ENCODE measurements around the gene CAPZA1.
"Not testable (repeated sequence)": the region's sequence is repeated elsewhere in the genome, so short reads cannot be mapped to it uniquely, and the experiment has no call there.

Gene CAPZA1

GRCh38 chr1:112614460-112615065, 5.1 kb upstream of the CAPZA1 start:
- TF ChIP-seq CTCF (IDR thresholded peaks at IDR 0.05; ENCODE audit: control insufficient read depth, insufficient read depth, low read depth, low read length, missing control alignments), result peak; percentile 69
- no peak overlapping the region for H3K4me3 ChIP-seq (ENCODE audit: control insufficient read depth, low read depth, low read length)
- no peak for DNase-seq (ENCODE audit: low read depth)

DNA sequence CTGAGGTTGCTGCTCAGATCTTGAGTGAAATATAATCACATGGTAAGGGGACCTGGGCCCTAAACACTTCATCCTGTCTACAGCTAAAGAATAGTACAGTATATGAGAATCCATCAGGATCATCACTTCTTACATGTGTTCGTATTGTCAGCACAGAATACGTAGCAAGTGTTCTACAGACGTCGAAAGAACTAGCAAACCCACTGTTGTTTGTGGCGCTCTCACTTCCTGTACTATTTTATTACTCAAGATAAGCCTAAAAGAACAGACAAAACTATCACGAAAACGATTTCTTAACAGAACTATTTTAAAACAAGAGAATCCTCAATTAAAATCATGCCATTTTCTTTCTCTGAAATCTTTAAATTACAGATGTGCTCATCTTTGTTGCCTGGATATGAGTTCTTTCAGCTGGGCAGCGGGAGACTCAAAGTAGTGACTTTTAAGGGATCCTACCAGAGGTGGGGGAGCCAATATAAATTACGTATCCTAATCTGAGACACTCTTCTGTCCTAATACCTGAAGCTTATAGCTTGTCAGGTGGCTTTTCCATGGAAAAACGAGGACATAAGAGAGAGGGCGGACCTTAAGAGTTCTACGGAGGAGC, 1.4 kb upstream of the CAPZA1 start:
- TF ChIP-seq CTCF (IDR thresholded peaks at IDR 0.05; ENCODE audit: control insufficient read depth, insufficient read depth, low read depth, low read length, missing control alignments), result no peak
- H3K4me3 ChIP-seq (ENCODE audit: control insufficient read depth, low read depth, low read length), result peak overlapping the region; percentile 93
- no peak for DNase-seq (ENCODE audit: low read depth)

GRCh38 chr1:112618721-112619517, 713 bp upstream of the CAPZA1 start, which contains the start of gene ST7L:
ST7L (minus strand) TSS chr1:112619141; CDS start chr1:112619113, 28 bp downstream.
- DNase-seq (ENCODE audit: low read depth), result no peak
- TF ChIP-seq CTCF (IDR thresholded peaks at IDR 0.05; ENCODE audit: control insufficient read depth, insufficient read depth, low read depth, low read length, missing control alignments), result no peak
- peak within 1 kb of the TSS; percentile 93 for H3K4me3 ChIP-seq (ENCODE audit: control insufficient read depth, low read depth, low read length)

DNA sequence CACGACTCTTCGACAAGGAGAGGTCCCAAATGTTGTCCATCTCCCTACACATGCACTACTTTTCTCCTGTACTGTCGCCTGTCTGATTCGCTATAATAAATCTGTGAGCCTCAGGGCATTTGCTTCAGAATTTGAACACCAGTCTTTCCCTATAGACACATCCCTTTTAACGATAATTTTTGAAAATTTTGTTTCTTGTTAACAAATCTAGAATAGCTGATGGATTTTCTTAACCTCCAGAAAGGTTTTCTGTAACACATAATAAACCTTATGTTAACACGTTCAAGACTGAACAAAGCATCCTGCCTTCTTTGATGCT, 704 bp downstream of the CAPZA1 start:
- TF ChIP-seq CTCF (IDR thresholded peaks at IDR 0.05; ENCODE audit: control insufficient read depth, insufficient read depth, low read depth, low read length, missing control alignments), result no peak
- peak overlapping the region; percentile 93 for H3K4me3 ChIP-seq (ENCODE audit: control insufficient read depth, low read depth, low read length)
- DNase-seq (ENCODE audit: low read depth), result no peak

DNA sequence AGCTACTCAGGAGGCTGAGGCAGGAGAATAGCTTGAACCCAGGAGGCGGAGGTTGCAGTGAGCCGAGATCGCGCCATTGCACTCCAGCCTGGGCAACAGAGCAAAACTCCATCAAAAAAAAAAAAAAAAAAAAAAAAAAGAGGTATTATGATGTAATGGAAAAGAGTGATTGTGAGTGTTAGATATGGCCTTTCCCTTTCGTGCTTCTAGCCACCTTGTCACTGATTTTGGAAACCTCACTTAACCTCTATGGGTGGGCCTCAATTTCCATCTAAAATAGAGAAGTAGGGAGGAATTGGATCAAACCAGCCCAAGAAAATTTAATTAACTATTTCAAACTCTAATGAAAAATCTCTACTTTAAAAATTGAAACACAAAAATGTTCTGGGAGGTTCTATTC, 4.9 kb downstream of the CAPZA1 start:
- H3K4me3 ChIP-seq (ENCODE audit: control insufficient read depth, low read depth, low read length); DNase-seq (ENCODE audit: low read depth): not testable (repeated sequence)

- DNase-seq (ENCODE audit: low read depth), result no peak
- H3K4me3 ChIP-seq (ENCODE audit: control insufficient read depth, low read depth, low read length), result no peak overlapping the region
- no peak for TF ChIP-seq CTCF (IDR thresholded peaks at IDR 0.05; ENCODE audit: control insufficient read depth, insufficient read depth, low read depth, low read length, missing control alignments)
Observed at GRCh38 chr1:112625696-112626095, 6.1 kb downstream of the CAPZA1 start.

DNA sequence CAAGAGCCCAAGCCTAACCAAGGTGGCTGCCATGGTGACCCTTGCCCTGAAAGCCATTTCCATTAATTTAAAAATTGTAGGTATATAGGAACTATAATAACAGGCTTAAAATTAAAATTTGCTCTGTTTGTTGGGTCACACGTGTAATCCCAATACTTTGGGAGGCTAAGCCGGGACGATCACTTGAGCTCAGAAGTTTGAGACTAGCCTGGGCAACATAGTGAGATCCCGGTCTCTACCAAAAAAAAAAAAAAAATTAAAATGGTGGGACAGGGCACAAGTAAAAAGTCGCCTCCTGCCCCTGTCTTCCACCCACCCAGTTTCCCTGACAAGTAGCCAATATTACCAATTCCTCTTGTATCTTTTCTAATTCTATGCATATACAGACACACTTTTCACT, 6.6 kb downstream of the CAPZA1 start:
- DNase-seq (ENCODE audit: low read depth), result no peak
- no peak overlapping the region for H3K4me3 ChIP-seq (ENCODE audit: control insufficient read depth, low read depth, low read length)
- TF ChIP-seq CTCF (IDR thresholded peaks at IDR 0.05; ENCODE audit: control insufficient read depth, insufficient read depth, low read depth, low read length, missing control alignments), result no peak
